Right cardiac atrium (tissue), 5 donors: ENCODE measurements around the gene PRICKLE4. TPM values are rescaled to one million over a fixed set of nuclear protein-coding genes. Genes with fewer than 3 reads are reported as not detected.

Experiments used
- ATAC-seq, 2 donors: fragments of 200-7000 bp; cut with Tn5 transposase; one replicate each; pipeline versions ENCODE4 v1.8.0 to v1.9.1; 2020; ENCODE audit warnings: moderate library complexity in 2 of 2, mild to moderate bottlenecking in 1 of 2
- DNase-seq, 3 donors: peaks; one replicate each; pipeline ENCODE4 v3.0.0-alpha.2; 2020
- H3K27ac ChIP-seq: one replicate; pipeline ENCODE4 v1.5.1; 2013; ENCODE audit warnings: mild to moderate bottlenecking, low read length, control low read depth, moderate library complexity
- H3K27me3 ChIP-seq: one replicate; pipeline ENCODE4 v1.6.1; 2013; ENCODE audit not compliant: control insufficient read depth, insufficient read depth
- H3K4me1 ChIP-seq: one replicate; pipeline ENCODE4 v1.6.1; 2013; ENCODE audit warnings: low read length; ENCODE audit not compliant: control insufficient read depth, insufficient read depth
- H3K4me3 ChIP-seq: one replicate; pipeline ENCODE4 v1.5.1; 2013; ENCODE audit warnings: low read length, control low read depth
- H3K9me3 ChIP-seq: one replicate; pipeline ENCODE4 v1.6.1; 2013; ENCODE audit warnings: low read length; ENCODE audit not compliant: control insufficient read depth
- WGBS: extraction: QIAGEN DNeasy Blood & Tissue Kit; methylation state at CpG from one replicate; pipeline ENCODE4 v1.1.7; 2013; 5-methylcytosine and 5-hydroxymethylcytosine counted together
- intact Hi-C, 4 donors: fragments of 100-400 bp; cut with DNase I; formaldehyde crosslinking; loops; one replicate each; pipeline versions ENCODE4 v1.11.0 to v1.14.0; 2022 to 2023
- polyA plus RNA-seq: library from polyadenylated mRNA; stranded (reverse); fragments of 200-250 nt; gene quantifications from one replicate; pipeline ENCODE4 v1.2.3, GENCODE V29; 2013
- total RNA-seq, 4 donors: library from RNA; stranded (reverse); fragmentation: NEBNext Ultra II Directional; extraction: Animal tissue kit (Norgen Biotek cat#: 25700); gene quantifications; one replicate each; pipeline ENCODE4 v1.2.1, GENCODE V29; 2021
- donor health status: healthy with polysubstance abuse.
- donor health status: DM: no; HTN: yes; CAD: no.
- donor health status: DM: no; HTN: no; CAD: no.
- donor health status: DM: no; HTN: yes; CAD: no; lungs with severe emphysema.
- donor health status: DM: yes; HTN: yes; CAD: no.

The PRICKLE4 gene
- total and polyA plus RNA-seq, 5 donors: 1.7 to 4.0 (median 2.8) TPM

GRCh38 chr6:41785689-41786450, 5.3 kb downstream of the PRICKLE4 start:
- H3K4me3 ChIP-seq: peak overlapping the region; percentile 68
- no peaks in the 10 kb centered on the region for H3K27me3 ChIP-seq
- peak overlapping the region; percentile 49 for H3K27ac ChIP-seq
- ATAC-seq (peak; percentile 0 to 4), DNase-seq (peak; percentile 55 to 80 (median 76))
- intact Hi-C loops: loop anchor here (2.0 to 10.0 kb wide), 3 partner anchors 139 to 259 kb away; partner anchors contain the start of genes BYSL (in 1 of the 4) and MED20 (in 1 of the 4)
- H3K9me3 ChIP-seq: no peaks in the 10 kb centered on the region
- H3K4me1 ChIP-seq: no peaks in the 10 kb centered on the region
- WGBS: 16% methylated on average over 29 of the region's 29 CpGs

- peak overlapping the region; percentile 94 for H3K27ac ChIP-seq
- intact Hi-C loops: loop anchor here (2.0 to 10.0 kb wide), 3 partner anchors 138 to 258 kb away; partner anchors contain the start of genes BYSL (in 1 of the 4) and MED20 (in 1 of the 4)
- no peaks in the 10 kb centered on the region for H3K27me3 ChIP-seq
- no peaks in the 10 kb centered on the region for H3K4me1 ChIP-seq
- DNase-seq: peak; percentile 91 to 97 (median 96)
- H3K9me3 ChIP-seq: no peaks in the 10 kb centered on the region
- ATAC-seq: peak; percentile 93 to 94
- under 1% methylated on average over 58 of the region's 58 CpGs for WGBS
- H3K4me3 ChIP-seq: peak overlapping the region; percentile 68
Observed at GRCh38 chr6:41786451-41787218, 6.1 kb downstream of the PRICKLE4 start.

- peak; percentile 96 to 98 (median 98) for DNase-seq
- Histone ChIP-seq H3K27me3 (no peaks in the 10 kb centered on the region), H3K4me3 (peak within 1 kb of the TSS; percentile 68), H3K9me3 (no peaks in the 10 kb centered on the region), H3K4me1 (no peaks in the 10 kb centered on the region), H3K27ac (peak within 1 kb of the TSS; percentile 94)
- intact Hi-C loops: loop anchor here (2.0 to 10.0 kb wide), 3 partner anchors 137 to 257 kb away; partner anchors contain the start of genes BYSL (in 1 of the 4) and MED20 (in 1 of the 4)
- under 1% methylated on average over 55 of the region's 55 CpGs for WGBS
- peak; percentile 89 to 91 for ATAC-seq
Observed at GRCh38 chr6:41787219-41787917, 6.8 kb downstream of the PRICKLE4 start, which contains the start of gene TOMM6. Gene TOMM6 (plus strand): TSS chr6:41787694. CDS start chr6:41787698, 4 bp downstream.

- 71% methylated on average over 3 of the region's 3 CpGs for WGBS
- Histone ChIP-seq H3K27ac (no peak overlapping the region), H3K27me3 (no peaks in the 10 kb centered on the region), H3K4me3 (no peak overlapping the region), H3K9me3 (no peaks in the 10 kb centered on the region), H3K4me1 (peaks cover 2% of the 10 kb centered on the region)
- intact Hi-C loops: loop anchor here in 3 of 4 donors (10.0 kb wide), 2 partner anchors 135 to 145 kb away; partner anchors contain the start of genes BYSL (in 1 of the 3) and MED20 (in 1 of the 3)
- DNase-seq (no peak), ATAC-seq (no peak)
Observed at GRCh38 chr6:41789390-41789724, 8.8 kb downstream of the PRICKLE4 start.

- Histone ChIP-seq H3K27ac (no peak overlapping the region), H3K4me3 (no peak overlapping the region), H3K4me1 (peaks cover 2% of the 10 kb centered on the region), H3K9me3 (no peaks in the 10 kb centered on the region), H3K27me3 (no peaks in the 10 kb centered on the region)
- DNase-seq: no peak
- no peak for ATAC-seq
- WGBS: 96% methylated on average over 1 of the region's 1 CpG
- intact Hi-C loops: loop anchor here in 1 of 4 donors (10.0 kb wide), 1 partner anchor 145 kb away; no protein-coding TSS in a partner anchor
Observed at GRCh38 chr6:41790045-41790444, 9.5 kb downstream of the PRICKLE4 start.

- Histone ChIP-seq H3K9me3 (no peaks in the 10 kb centered on the region), H3K4me3 (no peak overlapping the region), H3K4me1 (peaks cover 2% of the 10 kb centered on the region), H3K27me3 (no peaks in the 10 kb centered on the region), H3K27ac (no peak overlapping the region)
- 74% methylated on average over 1 of the region's 1 CpG for WGBS
- intact Hi-C loops: loop anchor here in 1 of 4 donors (10.0 kb wide), 1 partner anchor 143 kb away; no protein-coding TSS in a partner anchor
- ATAC-seq (no peak), DNase-seq (no peak)
Observed at GRCh38 chr6:41791305-41791704, 10.7 kb downstream of the PRICKLE4 start.

GRCh38 chr6:41791984-41792383, 11.4 kb downstream of the PRICKLE4 start:
- Histone ChIP-seq H3K4me1 (peaks cover 2% of the 10 kb centered on the region), H3K4me3 (no peak overlapping the region), H3K27ac (no peak overlapping the region), H3K27me3 (no peaks in the 10 kb centered on the region), H3K9me3 (no peaks in the 10 kb centered on the region)
- ATAC-seq (no peak), DNase-seq (no peak)
- WGBS: 74% methylated on average over 4 of the region's 4 CpGs
- intact Hi-C loops: loop anchor here in 1 of 4 donors (10.0 kb wide), 1 partner anchor 143 kb away; no protein-coding TSS in a partner anchor

- ATAC-seq (no peak), DNase-seq (no peak)
- H3K9me3 ChIP-seq: no peaks in the 10 kb centered on the region
- H3K27me3 ChIP-seq: no peaks in the 10 kb centered on the region
- 91% methylated on average over 2 of the region's 2 CpGs for WGBS
- no peak overlapping the region for H3K27ac ChIP-seq
- no peak overlapping the region for H3K4me3 ChIP-seq
- peaks cover 2% of the 10 kb centered on the region for H3K4me1 ChIP-seq
- intact Hi-C loops: loop anchor here in 1 of 4 donors (10.0 kb wide), 1 partner anchor 138 kb away; no protein-coding TSS in a partner anchor
Observed at GRCh38 chr6:41796474-41796873, 15.9 kb downstream of the PRICKLE4 start.

- 97% methylated on average over 7 of the region's 7 CpGs for WGBS
- intact Hi-C loops: loop anchor here in 1 of 4 donors (10.0 kb wide), 1 partner anchor 136 kb away; no protein-coding TSS in a partner anchor
- H3K4me3 ChIP-seq: no peak overlapping the region
Observed at GRCh38 chr6:41798901-41799558, 18.4 kb downstream of the PRICKLE4 start.

GRCh38 chr6:41799559-41799911, 19.0 kb downstream of the PRICKLE4 start:
- 90% methylated on average over 2 of the region's 2 CpGs for WGBS
- Histone ChIP-seq H3K4me1 (no peaks in the 10 kb centered on the region), H3K4me3 (no peak overlapping the region), H3K27ac (no peak overlapping the region), H3K27me3 (no peaks in the 10 kb centered on the region), H3K9me3 (no peaks in the 10 kb centered on the region)
- DNase-seq (no peak), ATAC-seq (no peak)
- intact Hi-C loops: loop anchor here in 1 of 4 donors (10.0 kb wide), 1 partner anchor 135 kb away; no protein-coding TSS in a partner anchor

More at GRCh38 chr6:41798901-41799558, 18.4 kb downstream of the PRICKLE4 start:
- no peaks in the 10 kb centered on the region for H3K9me3 ChIP-seq
- H3K27ac ChIP-seq: no peak overlapping the region
- DNase-seq: no peak
- ATAC-seq: no peak
- H3K27me3 ChIP-seq: no peaks in the 10 kb centered on the region
- H3K4me1 ChIP-seq: no peaks in the 10 kb centered on the region
